HCT116 (cell line): ENCODE results near the gene SCFD2.

Experiments
- EZH2 ChIP-seq: fragments of 200-600 bp; sonication (generic); IDR thresholded peaks from 2 replicates; pipeline ENCODE4 v1.6.1; 2017; ENCODE audit warnings: antibody characterized with exemption, mixed run types
- SIN3A ChIP-seq: IDR thresholded peaks from 2 replicates; pipeline ENCODE4 v1.6.1; 2012; ENCODE audit warnings: low read depth
- TF ChIP-seq, protein P1 (sequence below), 3 experiments: fragments of 200-600 bp in 1 of 3; sonication (generic) in 1 of 3; IDR thresholded peaks in 2 of 3; conservative IDR thresholded peaks in 1 of 3; 2 replicates each; pipeline ENCODE4 v1.5.1; 2012 to 2017; ENCODE audit warnings: low read depth in 2 of 3, low read length in 2 of 3, antibody characterized with exemption in 1 of 3, borderline replicate concordance in 1 of 3, control low read depth in 1 of 3, mild to moderate bottlenecking in 1 of 3, mixed read lengths in 1 of 3, mixed run types in 1 of 3, moderate library complexity in 1 of 3; ENCODE audit not compliant: insufficient read depth in 1 of 3

GRCh38 chr4:53273726-53274125, 92.1 kb downstream of the SCFD2 start:
- TF ChIP-seq SIN3A, result no peak
- TF ChIP-seq EZH2, result no peak
- TF ChIP-seq, protein P1, sequence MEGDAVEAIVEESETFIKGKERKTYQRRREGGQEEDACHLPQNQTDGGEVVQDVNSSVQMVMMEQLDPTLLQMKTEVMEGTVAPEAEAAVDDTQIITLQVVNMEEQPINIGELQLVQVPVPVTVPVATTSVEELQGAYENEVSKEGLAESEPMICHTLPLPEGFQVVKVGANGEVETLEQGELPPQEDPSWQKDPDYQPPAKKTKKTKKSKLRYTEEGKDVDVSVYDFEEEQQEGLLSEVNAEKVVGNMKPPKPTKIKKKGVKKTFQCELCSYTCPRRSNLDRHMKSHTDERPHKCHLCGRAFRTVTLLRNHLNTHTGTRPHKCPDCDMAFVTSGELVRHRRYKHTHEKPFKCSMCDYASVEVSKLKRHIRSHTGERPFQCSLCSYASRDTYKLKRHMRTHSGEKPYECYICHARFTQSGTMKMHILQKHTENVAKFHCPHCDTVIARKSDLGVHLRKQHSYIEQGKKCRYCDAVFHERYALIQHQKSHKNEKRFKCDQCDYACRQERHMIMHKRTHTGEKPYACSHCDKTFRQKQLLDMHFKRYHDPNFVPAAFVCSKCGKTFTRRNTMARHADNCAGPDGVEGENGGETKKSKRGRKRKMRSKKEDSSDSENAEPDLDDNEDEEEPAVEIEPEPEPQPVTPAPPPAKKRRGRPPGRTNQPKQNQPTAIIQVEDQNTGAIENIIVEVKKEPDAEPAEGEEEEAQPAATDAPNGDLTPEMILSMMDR (IDR thresholded peaks at IDR 0.05 in 2 of 3, conservative IDR thresholded peaks at IDR 0.05 in 1 of 3; ENCODE audit: borderline replicate concordance in 1 of 3, insufficient read depth in 1 of 3, low read depth in 2 of 3, low read length in 2 of 3), result no peak
